HCT116 (cell line): ENCODE data around the gene WDPCP. TPM values are rescaled to one million over a fixed set of nuclear protein-coding genes. Genes with fewer than 3 reads are reported as not detected.

Experiments
- ATAC-seq: fragments of 200-7000 bp; cut with Tn5 transposase; 2 replicates; pipeline ENCODE4 v1.9.1; 2020; ENCODE audit warnings: mild to moderate bottlenecking, moderate library complexity
- BruUV-seq: library from RNA; stranded (reverse); fragments of 400-500 nt; replicated peaks from 2 replicates; lab custom pipeline; 2021; lab: Mats Ljungman, UMichigan
- CTCF ChIA-PET: fragments of 300-600 bp; sonication (Branson Sonifier 250); formaldehyde crosslinking; loops from one replicate; lab custom pipeline; 2021; ENCODE audit warnings: antibody characterized with exemption; lab: Charles Lee
- POLR2A ChIA-PET: fragments of 300-600, 350-600 bp; sonication (Branson Sonifier 250); formaldehyde crosslinking; loops from one replicate; lab custom pipeline; 2021; ENCODE audit warnings: antibody characterized with exemption; lab: Charles Lee
- RAD21 ChIA-PET, 2 experiments: fragments of 300-600 bp; sonication (Branson Sonifier 250); formaldehyde crosslinking; loops; one replicate each; lab custom pipeline; 2023; ENCODE audit warnings: low total read pairs in 2 of 2; ENCODE audit not compliant: uncharacterized antibody in 2 of 2, unreplicated experiment in 2 of 2, low non-redundant PET in 1 of 2; lab: Charles Lee
- DNase-seq: peaks from one replicate; pipeline ENCODE4 v3.0.0-alpha.2; 2010; ENCODE audit warnings: low read depth, low spot score
- H2AFZ ChIP-seq: fragments of 200-600 bp; shearing (Covaris generic), sonication (generic); 2 replicates; pipeline ENCODE4 v1.6.1; 2017; ENCODE audit warnings: low read depth, mixed run types, mixed read lengths, antibody characterized with exemption, low read length; ENCODE audit not compliant: poor library complexity, severe bottlenecking
- H3K27ac ChIP-seq: 2 replicates; pipeline ENCODE4 v1.5.1; 2012; ENCODE audit warnings: low read depth, low read length
- H3K27me3 ChIP-seq: fragments of 200-600 bp; sonication (generic); 2 replicates; pipeline ENCODE4 v1.6.1; 2016; ENCODE audit warnings: mixed run types, low read length, mixed read lengths; ENCODE audit not compliant: insufficient read depth
- H3K36me3 ChIP-seq, 2 experiments: fragments of 200-500 bp in 1 of 2; fragments of 200-600 bp in 1 of 2; sonication (Bioruptor generic) in 1 of 2; sonication (generic) in 1 of 2; 2 replicates each; pipeline versions ENCODE4 v1.5.1 to v1.6.1; 2014 to 2016; ENCODE audit warnings: low read length in 2 of 2, inconsistent platforms in 1 of 2, mixed read lengths in 1 of 2, mixed run types in 1 of 2; ENCODE audit not compliant: insufficient read depth in 2 of 2, control insufficient read depth in 1 of 2
- H3K4me1 ChIP-seq, 2 experiments: fragments of 200-600 bp in 1 of 2; sonication (generic) in 1 of 2; 2 replicates each; pipeline versions ENCODE4 v1.5.1 to v1.6.1; 2012 to 2017; ENCODE audit warnings: low read length in 2 of 2, inconsistent platforms in 1 of 2, mild to moderate bottlenecking in 1 of 2, mixed read lengths in 1 of 2, mixed run types in 1 of 2, moderate library complexity in 1 of 2; ENCODE audit not compliant: insufficient read depth in 2 of 2, control insufficient read depth in 1 of 2
- H3K4me2 ChIP-seq: fragments of 200-600 bp; sonication (generic); 2 replicates; pipeline ENCODE4 v1.6.1; 2017; ENCODE audit warnings: mixed run types, low read length, mixed read lengths
- H3K4me3 ChIP-seq, 2 experiments: fragments of 200-600 bp in 1 of 2; sonication (generic) in 1 of 2; replicated peaks in 1 of 2; 2 replicates each; pipeline ENCODE4 v1.5.1; 2011 to 2016; ENCODE audit warnings: low read length in 2 of 2, control low read depth in 1 of 2, low read depth in 1 of 2, mild to moderate bottlenecking in 1 of 2, mixed read lengths in 1 of 2, mixed run types in 1 of 2
- H3K79me2 ChIP-seq: fragments of 200-600 bp; sonication (generic); 2 replicates; pipeline ENCODE4 v1.6.1; 2017; ENCODE audit warnings: mild to moderate bottlenecking, mixed run types, low read length, moderate library complexity, mixed read lengths; ENCODE audit not compliant: insufficient read depth
- H3K9ac ChIP-seq: fragments of 200-600 bp; sonication (generic); 2 replicates; pipeline ENCODE4 v1.6.1; 2016; ENCODE audit warnings: low read length, mixed read lengths
- H3K9me2 ChIP-seq: fragments of 200-600 bp; sonication (generic), shearing (Covaris generic); 2 replicates; pipeline ENCODE4 v1.6.1; 2017; ENCODE audit warnings: mixed run types, mild to moderate bottlenecking, moderate library complexity; ENCODE audit not compliant: insufficient read depth
- H3K9me3 ChIP-seq, 2 experiments: fragments of 200-500 bp in 1 of 2; fragments of 200-600 bp in 1 of 2; sonication (Bioruptor generic) in 1 of 2; sonication (generic) in 1 of 2; 2 replicates each; pipeline ENCODE4 v1.6.1; 2014 to 2017; ENCODE audit warnings: low read length in 2 of 2, mixed read lengths in 2 of 2, inconsistent platforms in 1 of 2, low read depth in 1 of 2, mild to moderate bottlenecking in 1 of 2, mixed run types in 1 of 2, moderate library complexity in 1 of 2; ENCODE audit not compliant: control insufficient read depth in 1 of 2, insufficient read depth in 1 of 2
- H4K20me1 ChIP-seq: fragments of 200-600 bp; sonication (generic), shearing (Covaris generic); 2 replicates; pipeline ENCODE4 v1.6.1; 2017; ENCODE audit warnings: mixed run types, mild to moderate bottlenecking, moderate library complexity; ENCODE audit not compliant: insufficient read depth
- ATF3 ChIP-seq: IDR thresholded peaks from 2 replicates; pipeline ENCODE4 v1.6.1; 2012
- CBX3 ChIP-seq: IDR thresholded peaks from 2 replicates; pipeline ENCODE4 v1.6.1; 2012; ENCODE audit warnings: low read depth
- CEBPB ChIP-seq: IDR thresholded peaks from 2 replicates; pipeline ENCODE4 v1.6.1; 2012; ENCODE audit warnings: low read depth
- CTCF ChIP-seq, 3 experiments: fragments of 200-600 bp in 1 of 3; sonication (generic) in 1 of 3; IDR thresholded peaks in 2 of 3; conservative IDR thresholded peaks in 1 of 3; 2 replicates each; pipeline ENCODE4 v1.5.1; 2012 to 2017; ENCODE audit warnings: low read depth in 2 of 3, low read length in 2 of 3, antibody characterized with exemption in 1 of 3, borderline replicate concordance in 1 of 3, control low read depth in 1 of 3, mild to moderate bottlenecking in 1 of 3, mixed read lengths in 1 of 3, mixed run types in 1 of 3, moderate library complexity in 1 of 3; ENCODE audit not compliant: insufficient read depth in 1 of 3
- EGR1 ChIP-seq: IDR thresholded peaks from 2 replicates; pipeline ENCODE4 v1.6.1; 2012; ENCODE audit warnings: low read depth
- ELF1 ChIP-seq: IDR thresholded peaks from 2 replicates; pipeline ENCODE4 v1.6.1; 2012; ENCODE audit warnings: low read depth, borderline replicate concordance
- EZH2 ChIP-seq: fragments of 200-600 bp; sonication (generic); IDR thresholded peaks from 2 replicates; pipeline ENCODE4 v1.6.1; 2017; ENCODE audit warnings: antibody characterized with exemption, mixed run types
- EZH2phosphoT487 ChIP-seq: fragments of 200-600 bp; IDR thresholded peaks from 2 replicates; pipeline ENCODE4 v1.6.1; 2018; ENCODE audit warnings: antibody characterized with exemption, borderline replicate concordance
- REST ChIP-seq: IDR thresholded peaks from 2 replicates; pipeline ENCODE4 v1.6.1; 2012; ENCODE audit warnings: low read depth
- SIN3A ChIP-seq: IDR thresholded peaks from 2 replicates; pipeline ENCODE4 v1.6.1; 2012; ENCODE audit warnings: low read depth
- SP1 ChIP-seq: IDR thresholded peaks from 2 replicates; pipeline ENCODE4 v1.6.1; 2012; ENCODE audit warnings: low read depth
- SRF ChIP-seq: IDR thresholded peaks from 2 replicates; pipeline ENCODE4 v1.6.1; 2012; ENCODE audit warnings: low read depth
- YY1 ChIP-seq: IDR thresholded peaks from 2 replicates; pipeline ENCODE4 v1.6.1; 2011; ENCODE audit warnings: low read length, low read depth, moderate library complexity, mild to moderate bottlenecking; ENCODE audit not compliant: insufficient replicate concordance; ENCODE audit errors: extremely low read depth
- ZFX ChIP-seq: fragments of 450-650 bp; IDR thresholded peaks from 2 replicates; pipeline ENCODE4 v1.6.1; 2017
- intact Hi-C: fragments of 100-400 bp; cut with micrococcal nuclease; formaldehyde crosslinking; loops from 2 replicates; pipeline ENCODE4 v1.10.0; 2022
- total RNA-seq: library from RNA; stranded (reverse); gene quantifications from one replicate; pipeline ENCODE4 v1.2.1, GENCODE V29; 2021; ENCODE audit not compliant: unreplicated experiment
- TF ChIP-seq, protein P1 (sequence below): IDR thresholded peaks from 2 replicates; pipeline ENCODE4 v1.6.1; 2012

Gene WDPCP
- total RNA-seq, 1 experiment from 2014 or later: 4.1 TPM

DNA sequence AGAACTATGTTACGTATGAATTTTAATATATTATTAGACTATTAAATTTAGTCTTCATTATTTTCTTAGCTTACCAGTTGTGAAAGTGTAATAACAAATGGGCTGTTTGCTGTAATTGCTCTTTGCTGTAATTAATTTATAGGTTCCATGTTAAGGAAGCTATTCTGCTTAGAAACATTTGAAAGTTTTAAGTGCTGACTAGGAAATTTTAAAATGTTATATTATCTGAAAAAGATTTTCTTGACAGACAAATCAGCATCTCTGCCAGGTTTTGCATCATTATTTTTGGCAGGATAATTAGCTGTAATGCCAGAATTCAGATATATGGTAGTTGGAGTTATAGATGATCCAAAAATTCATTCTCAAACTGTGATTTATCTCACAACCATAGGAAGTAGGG is 495.4 kb downstream of the WDPCP start:
- no peaks in the 10 kb centered on the region for H3K27me3 ChIP-seq
- ChIA-PET POLR2A (interaction anchor here (0.6 kb wide), 1 partner anchor 69 kb away, joined by 3 read pairs; no protein-coding TSS in a partner anchor), RAD21 (no interaction called here), CTCF (interaction anchor here (1.3 kb wide), 1 partner anchor 14 kb away, joined by 3 read pairs; no protein-coding TSS in a partner anchor)
- H3K36me3 ChIP-seq: no peaks in the 10 kb centered on the region
- no peak overlapping the region for H3K4me2 ChIP-seq
- no peak for TF ChIP-seq ATF3
- TF ChIP-seq CTCF (IDR thresholded peaks at IDR 0.05 in 2 of 3, conservative IDR thresholded peaks at IDR 0.05 in 1 of 3; ENCODE audit: borderline replicate concordance in 1 of 3, insufficient read depth in 1 of 3, low read depth in 2 of 3, low read length in 2 of 3): no peak
- no peak for TF ChIP-seq YY1
- TF ChIP-seq SRF: no peak
- TF ChIP-seq EZH2phosphoT487: no peak
- no peak for TF ChIP-seq ELF1
- no peak for TF ChIP-seq EGR1
- TF ChIP-seq ZFX: no peak
- TF ChIP-seq, protein P1, sequence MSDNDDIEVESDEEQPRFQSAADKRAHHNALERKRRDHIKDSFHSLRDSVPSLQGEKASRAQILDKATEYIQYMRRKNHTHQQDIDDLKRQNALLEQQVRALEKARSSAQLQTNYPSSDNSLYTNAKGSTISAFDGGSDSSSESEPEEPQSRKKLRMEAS: no peak
- no peak for TF ChIP-seq REST
- TF ChIP-seq EZH2: no peak
- TF ChIP-seq SIN3A: no peak
- no peak for TF ChIP-seq CBX3
- no peak for TF ChIP-seq SP1
- no peak for TF ChIP-seq CEBPB
- no peak overlapping the region for H2AFZ ChIP-seq
- H3K9ac ChIP-seq: no peak overlapping the region
- H3K9me2 ChIP-seq: 0 out of 2 replicates have a peak, but pooled peaks cover 3% of the 10 kb centered on the region
- ATAC-seq (no peak), DNase-seq (no peak)
- no TSS peak for BruUV-seq
- no peaks in the 10 kb centered on the region for H3K4me1 ChIP-seq
- no peak overlapping the region for H3K27ac ChIP-seq
- no peaks in the 10 kb centered on the region for H3K9me3 ChIP-seq
- no peaks in the 10 kb centered on the region for H3K79me2 ChIP-seq
- no peak overlapping the region for H3K4me3 ChIP-seq
- no peaks in the 10 kb centered on the region for H4K20me1 ChIP-seq
- intact Hi-C loops: no loop called here
